Bronchial smooth muscle cell (primary cell): Measurements from ENCODE around the gene HYAL1. TPM values are rescaled to one million over a fixed set of nuclear protein-coding genes. Genes with fewer than 3 reads are reported as not detected.

Source experiments
- total RNA-seq: library from RNA; depleted of rRNA; stranded (reverse); fragments of >200 nt; gene quantifications from 2 replicates; pipeline ENCODE4 v1.2.1, GENCODE V29; 2014

The HYAL1 gene, protein sequence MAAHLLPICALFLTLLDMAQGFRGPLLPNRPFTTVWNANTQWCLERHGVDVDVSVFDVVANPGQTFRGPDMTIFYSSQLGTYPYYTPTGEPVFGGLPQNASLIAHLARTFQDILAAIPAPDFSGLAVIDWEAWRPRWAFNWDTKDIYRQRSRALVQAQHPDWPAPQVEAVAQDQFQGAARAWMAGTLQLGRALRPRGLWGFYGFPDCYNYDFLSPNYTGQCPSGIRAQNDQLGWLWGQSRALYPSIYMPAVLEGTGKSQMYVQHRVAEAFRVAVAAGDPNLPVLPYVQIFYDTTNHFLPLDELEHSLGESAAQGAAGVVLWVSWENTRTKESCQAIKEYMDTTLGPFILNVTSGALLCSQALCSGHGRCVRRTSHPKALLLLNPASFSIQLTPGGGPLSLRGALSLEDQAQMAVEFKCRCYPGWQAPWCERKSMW
- total RNA-seq, result 1.2 and 2.7 TPM in 2 replicates

DNA sequence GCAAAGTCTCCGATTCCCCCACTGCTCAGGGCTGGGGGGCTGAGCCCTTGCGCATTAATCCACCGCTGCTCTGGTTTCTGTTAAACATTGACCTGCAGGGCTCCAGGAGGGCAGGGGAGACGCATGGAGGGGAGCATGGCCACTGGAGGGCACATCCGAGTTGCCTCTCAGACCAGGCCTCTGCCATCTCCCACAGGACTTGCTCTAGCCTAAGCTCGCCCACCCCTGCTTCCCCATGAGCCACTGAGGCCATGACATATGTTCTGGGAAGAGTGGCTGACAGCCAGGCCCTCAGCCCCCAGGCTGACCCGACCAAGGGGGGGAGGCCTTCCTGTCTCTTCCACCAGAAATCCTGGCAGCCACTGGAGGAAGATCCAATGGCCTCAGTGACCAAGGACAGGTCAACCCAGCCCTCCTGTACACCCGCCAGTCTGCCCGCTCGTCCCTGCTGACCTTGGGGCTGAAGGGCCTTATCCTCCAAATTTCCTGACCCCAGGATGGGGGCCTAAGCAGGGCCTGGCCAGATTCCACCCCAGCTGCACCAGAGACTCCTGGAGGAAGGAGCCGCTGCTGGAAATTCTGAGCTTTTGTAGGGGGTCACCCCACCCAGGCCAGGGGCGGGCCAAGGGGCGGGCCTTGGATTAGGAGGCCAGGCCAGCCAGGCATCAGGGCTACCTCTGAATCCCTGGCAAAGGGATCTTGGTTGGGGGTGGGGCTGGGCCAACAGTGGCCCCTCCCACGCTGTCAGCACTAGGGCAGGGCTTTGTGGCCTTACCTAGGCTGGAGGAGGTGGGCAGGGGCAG, at the start of gene HYAL1:
Gene HYAL1, minus strand, starts transcription at position 562 of the 803 bp plus-strand sequence. CDS start 618 bp downstream, outside the sequence.

DNA sequence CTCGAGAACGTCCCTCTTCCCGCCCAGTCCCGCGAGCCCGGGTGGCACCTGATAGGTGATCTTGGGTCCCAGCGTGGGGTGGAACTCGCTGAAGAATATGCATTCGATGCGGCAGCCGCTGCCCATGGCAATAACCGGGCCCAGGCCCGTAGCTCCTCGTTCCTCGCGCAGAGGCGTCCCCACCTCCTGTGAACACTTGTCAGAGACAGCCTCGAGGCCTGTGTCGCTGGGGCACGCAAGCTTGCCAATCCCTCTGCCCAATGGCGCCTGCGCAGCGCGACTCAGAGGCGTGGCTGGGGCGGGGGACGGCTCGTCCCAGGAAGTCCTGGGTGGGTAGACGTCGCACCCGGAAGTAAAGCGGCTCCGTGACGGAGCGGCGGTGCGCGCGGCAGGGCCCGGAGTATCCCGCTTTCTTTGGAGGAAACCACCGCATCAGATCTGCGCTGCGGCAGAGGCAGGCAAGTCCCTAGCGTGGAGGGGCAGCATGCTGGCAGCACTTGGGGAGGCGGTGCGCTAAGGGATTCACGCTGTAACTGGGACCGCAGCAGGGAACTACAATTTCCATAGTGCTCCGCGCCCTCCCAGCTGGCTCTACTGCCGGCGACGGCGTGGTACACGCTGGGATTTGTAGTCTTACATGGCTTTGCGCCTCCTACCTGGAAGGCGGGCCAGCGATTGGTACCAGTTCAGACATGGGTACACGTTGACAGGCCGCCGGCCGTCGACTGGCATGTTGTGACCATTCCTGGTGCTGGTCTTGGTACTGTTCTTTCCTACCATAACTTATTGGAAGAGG, 47.4 kb upstream of the HYAL1 start, which contains the start of the genes CYB561D2 and NPRL2:
Gene CYB561D2, plus strand, starts transcription at position 336 of the 796 bp plus-strand sequence. CDS start 572 bp downstream, outside the sequence.
Gene NPRL2, minus strand, starts transcription at position 249 of the 796 bp plus-strand sequence. Its CDS starts 123 bp downstream, at position 126.

DNA sequence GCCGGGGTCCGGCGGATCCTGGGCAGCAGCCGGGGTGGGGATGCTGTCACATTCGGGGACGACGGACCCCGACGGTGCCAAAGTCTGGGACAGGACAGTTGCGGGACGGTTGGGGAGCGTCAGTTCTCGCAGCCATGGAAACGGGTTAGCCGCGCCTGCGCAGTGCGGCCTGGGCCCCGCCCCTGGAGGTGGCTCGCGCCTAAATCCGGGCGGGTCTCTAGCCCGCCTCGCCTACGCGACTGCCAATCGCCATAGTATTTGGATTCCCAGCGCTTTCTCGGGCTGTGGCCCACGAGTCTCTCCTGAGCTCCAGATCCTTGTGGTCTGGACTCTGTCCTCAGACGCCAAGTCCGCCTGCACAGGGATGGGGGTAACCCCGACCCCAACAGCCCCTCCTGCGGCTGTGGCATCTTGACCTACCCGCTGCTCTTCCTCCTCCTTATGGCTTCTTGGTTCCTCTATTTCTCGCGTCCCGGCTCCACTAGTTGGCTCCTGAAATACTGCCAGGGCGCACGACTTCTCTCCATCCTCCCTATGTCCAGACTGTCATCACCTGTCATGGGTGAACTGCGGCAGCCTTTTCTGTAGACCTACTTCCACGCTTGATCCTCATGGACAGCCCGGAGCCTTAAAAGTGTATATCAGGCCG, 42.3 kb upstream of the HYAL1 start, which contains the start of gene ZMYND10:
Gene ZMYND10, minus strand, starts transcription at position 147 of the 649 bp plus-strand sequence. CDS start 153 bp downstream, outside the sequence.

DNA sequence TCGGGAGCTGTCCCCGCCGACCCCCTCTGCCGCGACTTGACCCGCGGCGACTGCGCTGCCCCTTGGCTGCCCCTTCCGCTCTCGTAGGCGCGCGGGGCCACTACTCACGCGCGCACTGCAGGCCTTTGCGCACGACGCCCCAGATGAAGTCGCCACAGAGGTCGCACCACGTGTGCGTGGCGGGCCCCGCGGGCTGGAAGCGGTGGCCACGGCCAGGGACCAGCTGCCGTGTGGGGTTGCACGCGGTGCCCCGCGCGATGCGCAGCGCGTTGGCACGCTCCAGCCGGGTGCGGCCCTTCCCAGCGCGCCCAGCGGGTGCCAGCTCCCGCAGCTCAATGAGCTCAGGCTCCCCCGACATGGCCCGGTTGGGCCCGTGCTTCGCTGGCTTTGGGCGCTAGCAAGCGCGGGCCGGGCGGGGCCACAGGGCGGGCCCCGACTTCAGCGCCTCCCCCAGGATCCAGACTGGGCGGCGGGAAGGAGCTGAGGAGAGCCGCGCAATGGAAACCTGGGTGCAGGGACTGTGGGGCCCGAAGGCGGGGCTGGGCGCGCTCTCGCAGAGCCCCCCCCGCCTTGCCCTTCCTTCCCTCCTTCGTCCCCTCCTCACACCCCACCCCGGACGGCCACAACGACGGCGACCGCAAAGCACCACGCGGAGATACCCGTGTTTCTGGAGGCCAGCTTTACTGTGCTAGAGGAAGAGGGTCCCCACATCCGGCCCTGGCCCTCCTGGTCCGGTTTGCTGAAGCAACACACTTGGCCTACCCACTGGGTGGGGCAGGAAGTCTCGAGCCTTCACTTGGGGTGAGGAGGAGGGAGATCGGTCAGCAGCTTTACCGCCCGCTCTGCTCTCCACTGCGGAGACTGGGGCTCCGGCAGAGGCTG, 37.3 kb upstream of the HYAL1 start, which contains the start of gene RASSF1:
Gene RASSF1, minus strand, starts transcription at position 389 of the 882 bp plus-strand sequence. Its CDS starts 31 bp downstream, at position 358.

DNA sequence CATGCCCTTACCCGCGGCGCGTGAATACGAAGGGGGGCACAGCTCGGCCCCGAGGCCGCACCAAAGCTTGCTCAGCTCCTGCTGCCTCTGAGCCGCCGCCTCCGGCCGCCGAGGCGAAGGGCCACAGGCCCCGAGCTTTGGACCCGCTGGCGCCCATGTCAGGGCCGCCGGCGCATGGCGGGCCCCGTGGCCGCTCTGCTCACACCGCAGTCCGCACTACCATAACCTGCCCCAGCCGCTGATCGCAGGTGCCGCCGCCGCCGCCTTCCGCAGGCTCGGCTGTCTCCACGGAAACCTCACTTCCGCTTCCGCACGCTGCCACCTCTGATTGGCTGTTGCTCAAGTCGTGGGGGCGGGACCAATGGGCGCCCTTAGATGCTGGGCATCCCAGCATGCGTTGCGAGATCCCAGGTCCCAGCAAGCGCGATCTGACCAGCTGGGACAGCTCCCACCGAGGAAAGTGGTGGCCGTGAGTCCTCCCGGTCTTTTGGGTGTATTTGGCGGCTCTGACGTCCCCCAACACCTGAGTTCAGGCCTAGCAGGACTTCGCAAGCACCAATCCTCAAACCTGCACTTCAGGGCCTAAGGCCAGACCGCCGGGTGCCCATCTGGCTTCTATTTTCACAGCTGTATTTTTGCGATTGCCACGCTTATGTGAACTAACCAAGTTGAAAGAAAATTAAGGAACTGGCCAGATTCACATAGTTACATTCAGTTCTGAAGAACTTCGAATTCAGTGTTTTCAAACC, 24.7 kb upstream of the HYAL1 start, which contains the start of gene TUSC2:
Gene TUSC2, minus strand, starts transcription at position 281 of the 749 bp plus-strand sequence. Its CDS starts 124 bp downstream, at position 157.

DNA sequence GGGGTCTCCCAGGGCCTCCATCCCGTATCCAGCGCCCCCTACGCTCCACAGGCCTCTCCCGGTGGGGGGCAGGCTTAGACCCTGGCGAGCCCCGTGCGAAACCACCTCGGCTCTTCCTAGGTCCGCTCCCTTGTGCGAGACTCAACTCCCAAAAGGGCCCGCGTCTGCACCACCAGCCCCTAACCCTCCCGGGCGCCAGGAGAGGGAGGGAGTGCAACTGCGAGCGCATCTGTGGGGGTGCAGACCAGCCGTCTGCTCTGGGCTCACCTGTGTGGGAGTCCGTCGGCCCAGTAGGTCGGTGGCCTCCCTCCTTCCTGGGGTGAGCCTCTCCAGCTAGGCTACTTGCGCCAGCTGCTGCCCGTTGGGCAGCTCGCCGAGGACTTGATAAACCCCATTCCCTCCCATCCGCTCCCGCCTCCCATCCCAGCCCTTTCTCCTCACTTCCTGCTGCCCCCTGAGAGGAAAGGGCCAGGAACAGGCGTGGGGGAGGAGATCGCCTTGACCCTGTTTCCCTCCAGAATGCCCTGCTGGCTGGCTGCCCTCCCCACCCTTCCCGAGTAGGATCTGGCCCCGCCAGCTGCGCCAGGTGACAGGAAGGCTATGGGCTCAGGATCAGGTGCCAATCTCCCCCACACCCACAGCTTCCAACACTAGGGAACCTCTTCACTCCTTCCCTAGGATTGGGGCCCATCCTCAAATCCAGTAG, 19.2 kb upstream of the HYAL1 start, which contains the start of gene HYAL2:
Gene HYAL2, minus strand, starts transcription at position 360 of the 706 bp plus-strand sequence. CDS start 2,256 bp downstream, outside the sequence.

DNA sequence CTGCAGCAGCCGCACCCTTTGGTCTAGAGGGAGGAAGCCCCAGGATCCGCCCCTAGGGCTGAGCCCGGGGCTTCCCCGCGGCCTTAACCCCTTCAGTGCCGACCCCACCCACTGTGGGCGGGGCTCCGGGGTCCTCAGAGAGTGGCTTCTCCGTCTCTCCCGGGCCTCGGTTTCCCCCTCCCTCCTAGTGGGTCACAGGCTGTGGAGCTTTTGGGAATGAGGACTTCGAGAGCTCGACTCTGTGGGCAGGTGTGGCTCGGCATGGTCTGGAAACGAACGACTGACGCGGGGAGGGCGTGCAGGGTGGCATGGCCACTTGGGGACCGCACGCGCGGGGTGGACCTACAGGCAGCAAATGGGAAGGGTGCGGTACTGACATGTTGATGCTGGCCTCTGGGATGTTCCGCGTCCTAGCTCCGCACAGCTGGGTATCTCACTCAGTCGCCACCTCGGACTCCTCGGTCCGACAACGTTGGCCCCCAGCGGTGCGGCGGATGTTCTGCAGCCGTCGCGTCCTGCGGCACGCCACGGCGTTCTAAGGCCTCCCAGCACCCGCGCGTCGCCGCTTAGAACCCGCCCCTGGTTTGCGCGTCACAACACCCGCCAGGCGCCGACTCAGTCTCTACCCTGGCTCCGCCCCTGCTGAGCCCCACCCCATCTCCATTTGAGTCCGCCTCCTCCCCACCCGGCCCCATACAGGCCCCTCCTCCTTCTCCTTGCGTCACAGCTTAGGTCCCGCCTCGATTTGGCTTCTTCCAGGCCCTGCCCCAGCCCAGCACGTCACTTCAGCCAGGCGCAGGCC, 4.3 kb downstream of the HYAL1 start, which contains the start of the genes HYAL3 and NAA80:
Gene HYAL3, minus strand, starts transcription at position 570 of the 802 bp plus-strand sequence. CDS start 3,803 bp downstream, outside the sequence.
Gene NAA80, minus strand, starts transcription at position 570 of the 802 bp plus-strand sequence. CDS start 1,942 bp downstream, outside the sequence.

DNA sequence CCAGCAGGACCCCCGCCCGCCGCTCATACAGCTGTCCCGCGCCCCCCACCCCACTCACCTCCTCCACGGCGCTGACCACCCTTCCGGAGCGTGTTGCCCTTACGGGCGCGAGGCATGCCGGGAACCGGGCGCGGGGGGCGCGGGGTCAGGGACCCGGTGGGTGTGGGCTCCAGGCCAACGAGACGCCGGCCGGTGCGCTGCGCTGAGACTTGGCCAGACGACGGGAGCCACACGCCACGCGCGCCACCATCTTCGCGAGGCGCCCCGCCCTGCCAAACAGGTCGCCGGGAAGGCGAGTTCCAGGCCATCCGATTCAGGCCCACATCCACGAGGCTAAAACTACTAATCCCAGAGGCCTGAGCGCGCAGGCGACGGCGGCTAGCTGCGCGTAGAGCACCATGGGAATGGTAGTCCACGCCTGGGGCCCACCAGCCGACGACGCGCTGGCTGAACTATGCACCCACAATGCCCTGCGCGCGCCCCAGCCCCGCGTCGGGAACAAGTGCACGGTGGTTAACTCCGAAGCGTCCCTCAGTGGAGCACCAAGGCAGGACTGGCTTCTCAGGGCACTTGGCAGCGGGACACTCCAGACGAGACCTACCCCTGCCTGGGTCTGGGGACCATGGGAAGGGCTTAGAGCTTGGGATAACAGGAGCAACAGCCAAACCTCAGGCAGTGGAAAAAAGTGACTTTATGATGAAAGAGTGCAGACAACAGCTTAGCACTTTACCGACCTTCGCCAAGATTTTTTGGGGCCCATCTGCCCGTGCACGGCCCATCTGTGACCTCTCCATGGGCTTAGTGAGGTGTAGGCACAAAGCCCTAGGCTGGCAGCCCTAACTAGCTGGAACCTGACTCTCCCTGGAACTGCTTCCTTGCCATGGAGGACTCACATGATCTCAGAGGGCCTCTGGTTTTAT, 11.0 kb downstream of the HYAL1 start, which contains the start of gene IFRD2:
Gene IFRD2, minus strand, starts transcription at position 271 of the 920 bp plus-strand sequence. Its CDS starts 155 bp downstream, at position 116.

DNA sequence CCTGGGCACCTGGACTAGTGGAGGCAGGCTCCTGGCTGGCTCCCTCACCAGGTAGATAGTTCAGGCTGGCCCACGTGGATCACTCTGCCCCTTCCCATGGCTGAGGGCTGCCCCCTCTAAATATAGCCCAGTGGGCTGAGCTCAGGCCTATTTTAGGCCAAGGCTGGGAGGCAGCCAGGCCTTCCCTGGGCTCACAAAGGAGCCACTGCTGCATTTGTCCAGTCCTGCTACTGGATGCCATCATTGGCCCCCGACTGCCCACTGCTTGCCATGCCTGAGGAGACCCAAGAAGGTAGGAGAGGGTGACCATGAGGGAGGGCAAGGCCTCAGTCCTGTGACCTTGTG, 24.5 kb downstream of the HYAL1 start, which contains the start of gene LSMEM2:
Gene LSMEM2, plus strand, starts transcription at position 208 of the 345 bp plus-strand sequence. Its CDS starts 27 bp downstream, at position 235.

DNA sequence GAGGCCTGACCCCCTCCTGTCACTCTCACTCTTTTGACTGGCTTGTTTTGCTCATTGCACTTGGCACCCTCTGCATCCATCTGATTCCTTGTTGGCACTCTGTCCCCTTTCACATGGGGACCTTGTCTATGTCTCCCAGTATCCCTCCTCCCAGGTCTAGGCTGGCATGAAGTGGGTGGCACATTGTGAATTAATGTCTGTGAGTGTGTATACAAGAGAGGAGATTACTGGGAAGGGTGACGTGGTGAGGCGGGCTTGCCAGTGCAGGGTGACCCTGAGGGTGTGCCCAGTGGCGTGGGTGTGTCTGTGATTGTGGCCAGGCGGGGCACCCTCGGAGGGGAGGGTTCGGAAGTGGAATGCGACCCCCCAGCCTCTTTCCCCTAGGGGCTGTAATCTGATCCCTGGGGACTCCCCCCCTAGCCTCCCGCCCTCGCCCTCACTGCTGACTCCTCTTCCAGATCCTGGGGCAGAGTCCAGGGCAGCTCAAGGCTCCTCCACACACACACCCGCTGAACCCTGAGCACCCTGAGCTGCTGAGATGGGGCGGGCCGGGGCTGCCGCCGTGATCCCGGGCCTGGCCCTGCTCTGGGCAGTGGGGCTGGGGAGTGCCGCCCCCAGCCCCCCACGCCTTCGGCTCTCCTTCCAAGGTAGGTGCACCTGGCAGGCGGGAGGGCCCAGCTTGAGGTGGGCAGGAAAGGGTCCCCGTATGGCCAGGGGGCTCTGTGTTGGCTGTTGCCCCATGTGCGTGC, 34.5 kb downstream of the HYAL1 start, which contains the start of gene SEMA3B:
Gene SEMA3B, plus strand, starts transcription at position 445 of the 749 bp plus-strand sequence. Its CDS starts 94 bp downstream, at position 539.

Other genes with a start within 250 kb of the HYAL1 start
- gene RBM5, start 214.7 kb downstream of the HYAL1 start, total RNA-seq, result 115 and 400 TPM in 2 replicates
- 2.1 and 4.7 TPM in 2 replicates for gene SEMA3F, start 148.2 kb downstream of the HYAL1 start, total RNA-seq
- not detected in 2 replicates for gene GNAT1, start 112.0 kb downstream of the HYAL1 start, total RNA-seq
- gene SLC38A3, start 98.3 kb downstream of the HYAL1 start, total RNA-seq, result not detected in 2 replicates
- gene GNAI2, start 67.4 kb downstream of the HYAL1 start, total RNA-seq, result 293 and 296 TPM in 2 replicates
- 31.7 and 36.9 TPM in 2 replicates for gene SEMA3B, start 34.4 kb downstream of the HYAL1 start, total RNA-seq
- gene LSMEM2, start 24.5 kb downstream of the HYAL1 start, total RNA-seq, result not detected in 2 replicates
- 24.2 and 26.0 TPM in 2 replicates for gene IFRD2, start 11.1 kb downstream of the HYAL1 start, total RNA-seq
- 3.9 and 6.6 TPM in 2 replicates for gene HYAL3, start 4.2 kb downstream of the HYAL1 start, total RNA-seq
- 2.2 and 3.8 TPM in 2 replicates for gene NAA80, start 4.2 kb downstream of the HYAL1 start, total RNA-seq
- 62.7 and 75.0 TPM in 2 replicates for gene HYAL2, start 19.2 kb upstream of the HYAL1 start, total RNA-seq
- gene TUSC2, start 24.6 kb upstream of the HYAL1 start, total RNA-seq, result 8.4 and 9.5 TPM in 2 replicates
- 35.1 and 38.6 TPM in 2 replicates for gene RASSF1, start 37.3 kb upstream of the HYAL1 start, total RNA-seq
- gene ZMYND10, start 42.2 kb upstream of the HYAL1 start, total RNA-seq, result 1.3 and 1.4 TPM in 2 replicates
- 22.5 and 30.1 TPM in 2 replicates for gene NPRL2, start 47.2 kb upstream of the HYAL1 start, total RNA-seq
- gene CYB561D2, start 47.3 kb upstream of the HYAL1 start, total RNA-seq, result 24.0 and 26.0 TPM in 2 replicates
- gene TMEM115, start 55.9 kb upstream of the HYAL1 start, total RNA-seq, result 29.2 and 32.9 TPM in 2 replicates
- 0.09 and 0.16 TPM in 2 replicates for gene CACNA2D2, start 200.1 kb upstream of the HYAL1 start, total RNA-seq